Smooth muscle cell (in vitro differentiated cells): ENCODE results near the gene NHLRC3. TPM values are rescaled to one million over a fixed set of nuclear protein-coding genes. Genes with fewer than 3 reads are reported as not detected.

Experiments
- DNase-seq: peaks from one replicate; lab custom pipeline; 2025; ENCODE audit not compliant: unreplicated experiment; lab: John Stamatoyannopoulos, UW
- H2AFZ ChIP-seq: fragments of 200-600 bp; sonication (generic); 2 replicates; pipeline ENCODE4 v1.6.0; 2016; ENCODE audit warnings: antibody characterized with exemption, low read depth, mild to moderate bottlenecking
- H3F3A ChIP-seq: fragments of 200-600 bp; sonication (generic); 2 replicates; pipeline ENCODE4 v1.6.0; 2017; ENCODE audit warnings: antibody characterized with exemption, low read depth
- H3K27ac ChIP-seq: fragments of 200-600 bp; sonication (generic); 2 replicates; pipeline ENCODE4 v1.5.1; 2016; ENCODE audit warnings: low read depth, mild to moderate bottlenecking
- H3K27me3 ChIP-seq: fragments of 200-600 bp; sonication (generic); 2 replicates; pipeline ENCODE4 v1.6.1; 2016; ENCODE audit warnings: low read depth, mild to moderate bottlenecking
- H3K36me3 ChIP-seq: fragments of 200-600 bp; sonication (generic); 2 replicates; pipeline ENCODE4 v1.5.1; 2016; ENCODE audit warnings: low read depth
- H3K4me1 ChIP-seq: fragments of 200-600 bp; sonication (generic); 2 replicates; pipeline ENCODE4 v1.5.1; 2016; ENCODE audit warnings: low read depth
- H3K4me2 ChIP-seq: fragments of 200-600 bp; sonication (generic); 2 replicates; pipeline ENCODE4 v1.6.0; 2016; ENCODE audit warnings: mild to moderate bottlenecking
- H3K4me3 ChIP-seq: fragments of 200-600 bp; sonication (generic); 2 replicates; pipeline ENCODE4 v1.5.1; 2016; ENCODE audit warnings: mild to moderate bottlenecking
- H3K79me2 ChIP-seq: fragments of 200-600 bp; sonication (generic); 2 replicates; pipeline ENCODE4 v1.6.0; 2016; ENCODE audit warnings: low read depth, mild to moderate bottlenecking
- H3K9ac ChIP-seq: fragments of 200-600 bp; sonication (generic); 2 replicates; pipeline ENCODE4 v1.6.0; 2016; ENCODE audit warnings: low read depth
- H3K9me3 ChIP-seq: fragments of 200-600 bp; sonication (generic); replicated peaks from 2 replicates; pipeline ENCODE4 v1.5.1; 2016; ENCODE audit warnings: low read depth
- H4K20me1 ChIP-seq: fragments of 200-600 bp; sonication (generic); 2 replicates; pipeline ENCODE4 v1.6.0; 2016; ENCODE audit warnings: low read depth
- WGBS: methylation state at CpG from one replicate; pipeline ENCODE4 v1.1.7; 2016; ENCODE audit warnings: low lambda C conversion rate; 5-methylcytosine and 5-hydroxymethylcytosine counted together
- polyA plus RNA-seq: library from polyadenylated mRNA; unstranded; fragments of >200 nt; fragmentation: Nextera tagmentation; extraction: Ambion mirVana; gene quantifications from 2 replicates; pipeline ENCODE4 v1.2.1, GENCODE V29; 2016
- total RNA-seq: library from RNA; depleted of rRNA; stranded (reverse); fragments of >200 nt; gene quantifications from 2 replicates; pipeline ENCODE4 v1.2.3, GENCODE V29; 2014
- TF ChIP-seq, protein P1 (sequence below): fragments of 200-600 bp; sonication (generic); IDR thresholded peaks from 2 replicates; pipeline ENCODE4 v1.5.1; 2017; ENCODE audit warnings: borderline replicate concordance, mild to moderate bottlenecking, antibody characterized with exemption; ENCODE audit not compliant: insufficient read depth, poor library complexity, severe bottlenecking

The NHLRC3 gene
- total and polyA plus RNA-seq, 2 experiments from 2014 or later = 6.2 to 11.5 TPM

GRCh38 chr13:39051157-39051556, 12.9 kb downstream of the NHLRC3 start:
- TF ChIP-seq, protein P1, sequence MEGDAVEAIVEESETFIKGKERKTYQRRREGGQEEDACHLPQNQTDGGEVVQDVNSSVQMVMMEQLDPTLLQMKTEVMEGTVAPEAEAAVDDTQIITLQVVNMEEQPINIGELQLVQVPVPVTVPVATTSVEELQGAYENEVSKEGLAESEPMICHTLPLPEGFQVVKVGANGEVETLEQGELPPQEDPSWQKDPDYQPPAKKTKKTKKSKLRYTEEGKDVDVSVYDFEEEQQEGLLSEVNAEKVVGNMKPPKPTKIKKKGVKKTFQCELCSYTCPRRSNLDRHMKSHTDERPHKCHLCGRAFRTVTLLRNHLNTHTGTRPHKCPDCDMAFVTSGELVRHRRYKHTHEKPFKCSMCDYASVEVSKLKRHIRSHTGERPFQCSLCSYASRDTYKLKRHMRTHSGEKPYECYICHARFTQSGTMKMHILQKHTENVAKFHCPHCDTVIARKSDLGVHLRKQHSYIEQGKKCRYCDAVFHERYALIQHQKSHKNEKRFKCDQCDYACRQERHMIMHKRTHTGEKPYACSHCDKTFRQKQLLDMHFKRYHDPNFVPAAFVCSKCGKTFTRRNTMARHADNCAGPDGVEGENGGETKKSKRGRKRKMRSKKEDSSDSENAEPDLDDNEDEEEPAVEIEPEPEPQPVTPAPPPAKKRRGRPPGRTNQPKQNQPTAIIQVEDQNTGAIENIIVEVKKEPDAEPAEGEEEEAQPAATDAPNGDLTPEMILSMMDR = peak; percentile 61

DNA sequence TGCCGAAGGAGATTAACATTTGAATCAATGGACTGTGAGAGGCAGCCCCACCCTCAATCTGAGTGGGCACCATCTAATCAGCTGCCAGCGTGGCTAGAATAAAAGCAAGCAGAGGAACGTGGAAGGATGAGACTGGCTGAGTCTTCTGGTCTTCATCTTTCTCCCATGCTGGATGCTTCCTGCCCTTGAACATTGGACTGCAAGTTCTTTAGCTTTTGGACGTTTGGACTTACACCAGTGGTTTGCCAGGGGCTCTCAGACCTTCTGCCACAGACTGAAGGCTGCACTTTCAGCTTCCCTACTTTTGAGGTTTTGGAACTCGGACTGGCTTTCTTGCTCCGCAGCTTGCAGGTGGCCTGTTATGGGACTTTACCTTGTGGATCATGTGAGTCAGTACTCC, 14.7 kb downstream of the NHLRC3 start:
- Histone ChIP-seq H3K4me1 (no peaks in the 10 kb centered on the region), H3K4me2 (no peak overlapping the region), H3F3A (no peaks in the 10 kb centered on the region), H3K27me3 (no peaks in the 10 kb centered on the region), H3K36me3 (no peaks in the 10 kb centered on the region), H3K79me2 (no peaks in the 10 kb centered on the region), H2AFZ (no peak overlapping the region), H3K4me3 (no peak overlapping the region), H3K9ac (no peak overlapping the region), H3K9me3 (no peaks in the 10 kb centered on the region), H4K20me1 (no peaks in the 10 kb centered on the region), H3K27ac (no peak overlapping the region)
- TF ChIP-seq, protein P1 = no peak
- 85% methylated on average over 6 of the region's 6 CpGs for WGBS
- DNase-seq = no peak

More at GRCh38 chr13:39051157-39051556, 12.9 kb downstream of the NHLRC3 start:
- no peaks in the 10 kb centered on the region for H4K20me1 ChIP-seq
- H3F3A ChIP-seq = no peaks in the 10 kb centered on the region
- no peaks in the 10 kb centered on the region for H3K79me2 ChIP-seq
- H3K9me3 ChIP-seq = no peaks in the 10 kb centered on the region
- 72% methylated on average over 1 of the region's 1 CpG for WGBS
- DNase-seq = no peak
- no peak overlapping the region for H3K4me2 ChIP-seq
- H3K27me3 ChIP-seq = no peaks in the 10 kb centered on the region
- H3K4me3 ChIP-seq = no peak overlapping the region
- no peak overlapping the region for H3K27ac ChIP-seq
- no peaks in the 10 kb centered on the region for H3K4me1 ChIP-seq
- no peaks in the 10 kb centered on the region for H3K36me3 ChIP-seq
- no peak overlapping the region for H3K9ac ChIP-seq
- H2AFZ ChIP-seq = no peak overlapping the region

GRCh38 chr13:39054112-39054511, 15.9 kb downstream of the NHLRC3 start:
- Histone ChIP-seq H3K9me3 (no peaks in the 10 kb centered on the region), H3K9ac (no peak overlapping the region), H3K4me2 (no peak overlapping the region), H2AFZ (no peak overlapping the region), H3K27me3 (no peaks in the 10 kb centered on the region), H3K79me2 (no peaks in the 10 kb centered on the region), H3K27ac (no peak overlapping the region), H3F3A (no peaks in the 10 kb centered on the region), H3K36me3 (no peaks in the 10 kb centered on the region), H3K4me3 (no peak overlapping the region), H4K20me1 (no peaks in the 10 kb centered on the region), H3K4me1 (no peaks in the 10 kb centered on the region)
- no peak for DNase-seq
- WGBS = 81% methylated on average over 3 of the region's 3 CpGs
- TF ChIP-seq, protein P1 = no peak

- Histone ChIP-seq H3K79me2 (no peaks in the 10 kb centered on the region), H3K4me3 (no peak overlapping the region), H4K20me1 (no peaks in the 10 kb centered on the region), H3K9me3 (no peaks in the 10 kb centered on the region), H3K4me1 (no peaks in the 10 kb centered on the region), H2AFZ (no peak overlapping the region), H3F3A (no peaks in the 10 kb centered on the region), H3K4me2 (no peak overlapping the region), H3K27me3 (no peaks in the 10 kb centered on the region), H3K27ac (no peak overlapping the region), H3K9ac (no peak overlapping the region), H3K36me3 (no peaks in the 10 kb centered on the region)
- no peak for DNase-seq
- TF ChIP-seq, protein P1 = no peak
- 100% methylated on average over 1 of the region's 1 CpG for WGBS
Observed at GRCh38 chr13:39056018-39056417, 17.8 kb downstream of the NHLRC3 start.
